RWPE1 (cell line): ENCODE measurements around the gene SPEF2.
A peak's percentile ranks its signal among the peaks of the same experiment; 100 is the strongest.

Experiments
- CTCF ChIA-PET: fragments of 350-600 bp; sonication (Branson Sonifier 250); formaldehyde crosslinking; extraction: SDS; loops from one replicate; lab custom pipeline; 2021; lab: Yijun Ruan, JAX
- POLR2A ChIA-PET: fragments of 400-600 bp; formaldehyde crosslinking; extraction: SDS; loops from one replicate; lab custom pipeline; 2020; ENCODE audit warnings: antibody characterized with exemption; ENCODE audit not compliant: low non-redundant PET; lab: Yijun Ruan, JAX
- DNase-seq: peaks from one replicate; pipeline ENCODE4 v3.0.0; 2012; ENCODE audit warnings: low spot score
- H3K27ac ChIP-seq: fragments of 450-650 bp; 2 replicates; pipeline ENCODE4 v1.5.1; 2017
- TF ChIP-seq, protein P1 (sequence below): fragments of 450-650 bp; conservative IDR thresholded peaks from 2 replicates; pipeline ENCODE4 v1.5.1; 2017; ENCODE audit warnings: low read depth, mild to moderate bottlenecking

SPEF2 gene

DNA sequence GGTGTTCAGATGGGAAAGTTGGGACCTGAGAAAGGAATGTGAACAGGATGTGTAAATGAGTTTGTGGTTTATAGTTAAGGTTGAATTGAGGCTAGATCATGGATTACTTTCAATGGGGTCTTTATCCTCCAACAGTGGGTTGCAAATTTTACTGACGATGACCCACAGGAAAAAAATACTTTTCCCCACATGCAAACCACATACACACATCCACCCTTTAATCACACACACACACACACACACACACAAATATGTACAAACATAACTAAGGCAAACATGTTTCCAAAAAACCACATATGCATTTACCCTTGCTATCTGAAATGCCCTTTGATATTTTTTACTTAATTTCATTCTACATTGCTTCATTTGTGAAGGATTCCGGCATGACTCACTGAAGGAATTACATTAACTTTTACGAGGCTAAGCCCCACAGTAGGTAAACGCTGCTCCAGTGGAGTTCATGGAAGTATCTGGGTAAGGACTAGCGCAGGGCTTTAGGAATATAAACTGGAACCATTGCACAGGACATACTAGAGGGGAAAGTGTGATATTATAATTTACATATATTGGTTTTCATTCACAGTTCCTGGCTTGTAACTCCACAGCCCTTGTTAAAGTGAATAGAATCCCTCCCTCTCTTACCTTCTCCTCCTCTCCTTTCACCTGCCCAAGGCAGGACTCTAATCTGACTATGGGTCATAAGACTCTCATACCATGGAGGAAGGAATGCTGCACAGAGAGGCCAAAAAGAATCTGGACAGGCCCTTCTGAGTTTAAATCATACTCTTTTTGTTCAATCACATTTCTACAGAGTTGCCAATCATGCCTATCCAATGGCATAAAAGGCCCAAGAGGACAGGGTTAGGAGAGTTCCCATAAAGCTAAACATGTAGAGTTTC, 8.5 kb upstream of the SPEF2 start:
- TF ChIP-seq, protein P1, sequence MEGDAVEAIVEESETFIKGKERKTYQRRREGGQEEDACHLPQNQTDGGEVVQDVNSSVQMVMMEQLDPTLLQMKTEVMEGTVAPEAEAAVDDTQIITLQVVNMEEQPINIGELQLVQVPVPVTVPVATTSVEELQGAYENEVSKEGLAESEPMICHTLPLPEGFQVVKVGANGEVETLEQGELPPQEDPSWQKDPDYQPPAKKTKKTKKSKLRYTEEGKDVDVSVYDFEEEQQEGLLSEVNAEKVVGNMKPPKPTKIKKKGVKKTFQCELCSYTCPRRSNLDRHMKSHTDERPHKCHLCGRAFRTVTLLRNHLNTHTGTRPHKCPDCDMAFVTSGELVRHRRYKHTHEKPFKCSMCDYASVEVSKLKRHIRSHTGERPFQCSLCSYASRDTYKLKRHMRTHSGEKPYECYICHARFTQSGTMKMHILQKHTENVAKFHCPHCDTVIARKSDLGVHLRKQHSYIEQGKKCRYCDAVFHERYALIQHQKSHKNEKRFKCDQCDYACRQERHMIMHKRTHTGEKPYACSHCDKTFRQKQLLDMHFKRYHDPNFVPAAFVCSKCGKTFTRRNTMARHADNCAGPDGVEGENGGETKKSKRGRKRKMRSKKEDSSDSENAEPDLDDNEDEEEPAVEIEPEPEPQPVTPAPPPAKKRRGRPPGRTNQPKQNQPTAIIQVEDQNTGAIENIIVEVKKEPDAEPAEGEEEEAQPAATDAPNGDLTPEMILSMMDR: no peak
- ChIA-PET CTCF (interaction anchor here (0.6 kb wide), 1 partner anchor 656 kb away, joined by 4 read pairs; no protein-coding TSS in a partner anchor), POLR2A (no interaction called here)
- no peak overlapping the region for H3K27ac ChIP-seq
- DNase-seq: peak; percentile 36

DNA sequence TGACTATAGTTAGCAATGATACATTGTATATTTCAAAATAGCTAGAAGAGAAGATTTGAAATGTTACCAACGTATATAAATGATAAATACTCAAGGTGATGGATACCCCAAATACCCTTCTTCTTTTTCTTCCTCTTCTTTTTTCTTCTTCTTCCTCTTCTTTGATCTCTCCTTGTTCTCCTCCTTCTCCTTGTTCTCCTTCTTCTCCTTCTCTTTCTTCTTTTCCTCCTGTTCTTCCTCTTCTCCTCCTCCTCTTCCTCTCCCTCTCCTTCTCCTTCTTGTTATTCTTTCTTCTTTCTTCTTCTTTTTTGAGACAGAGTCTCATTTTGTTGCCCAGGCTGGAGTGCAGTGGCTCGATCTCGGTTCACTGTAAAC, 616 bp upstream of the SPEF2 start:
- ChIA-PET CTCF (interaction anchor here (0.6 to 1.1 kb wide), 6 partner anchors 21 to 930 kb away, joined by 3 to 6 read pairs (median 3); no protein-coding TSS in a partner anchor), POLR2A (no interaction called here)
- DNase-seq: no peak
- H3K27ac ChIP-seq: peak overlapping the region; percentile 48
- TF ChIP-seq, protein P1: no peak

DNA sequence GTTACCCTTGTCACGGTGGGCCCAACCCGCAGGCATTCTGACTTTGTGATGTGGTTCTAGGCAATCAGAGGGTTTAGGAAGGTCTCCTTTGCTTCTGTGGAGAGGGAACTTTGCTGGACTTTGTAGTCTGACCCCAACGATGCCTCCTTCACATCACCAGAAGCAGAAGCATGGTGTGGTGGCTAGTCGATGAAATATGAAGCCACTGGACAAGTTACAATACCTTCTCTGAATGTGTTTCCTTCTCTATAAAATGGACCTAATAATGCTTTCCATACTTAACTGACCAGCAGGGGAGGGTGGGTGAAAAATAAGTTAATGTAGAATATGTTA, 607 bp downstream of the SPEF2 start:
- CTCF ChIA-PET: interaction anchor here (0.6 to 1.1 kb wide), 4 partner anchors 27 to 515 kb away, joined by 3 to 7 read pairs (median 3); no protein-coding TSS in a partner anchor
- TF ChIP-seq, protein P1: no peak
- POLR2A ChIA-PET: no interaction called here
- DNase-seq: no peak
- H3K27ac ChIP-seq: peak overlapping the region; percentile 48

DNA sequence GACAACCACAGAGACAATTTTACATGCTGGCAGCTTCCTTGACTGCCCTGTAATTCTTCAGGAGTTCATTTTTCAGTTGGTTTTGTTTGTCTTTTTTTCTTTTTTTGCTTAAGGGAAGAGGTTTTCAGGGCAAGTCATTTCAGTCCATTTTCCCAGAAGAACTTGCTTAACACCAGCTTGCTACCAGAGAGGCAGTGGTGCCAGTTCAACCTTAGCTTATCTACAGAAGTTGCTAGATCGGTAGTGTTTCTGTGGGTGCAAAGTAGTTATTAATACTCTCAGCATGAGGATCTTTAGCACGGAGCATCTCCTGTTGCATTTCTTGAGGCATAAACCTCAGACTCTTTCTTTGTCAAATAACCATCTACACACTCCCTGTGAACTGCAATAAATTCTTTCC, 1.1 kb downstream of the SPEF2 start:
- TF ChIP-seq, protein P1: no peak
- CTCF ChIA-PET: no interaction called here
- POLR2A ChIA-PET: no interaction called here
- DNase-seq: no peak
- no peak overlapping the region for H3K27ac ChIP-seq

DNA sequence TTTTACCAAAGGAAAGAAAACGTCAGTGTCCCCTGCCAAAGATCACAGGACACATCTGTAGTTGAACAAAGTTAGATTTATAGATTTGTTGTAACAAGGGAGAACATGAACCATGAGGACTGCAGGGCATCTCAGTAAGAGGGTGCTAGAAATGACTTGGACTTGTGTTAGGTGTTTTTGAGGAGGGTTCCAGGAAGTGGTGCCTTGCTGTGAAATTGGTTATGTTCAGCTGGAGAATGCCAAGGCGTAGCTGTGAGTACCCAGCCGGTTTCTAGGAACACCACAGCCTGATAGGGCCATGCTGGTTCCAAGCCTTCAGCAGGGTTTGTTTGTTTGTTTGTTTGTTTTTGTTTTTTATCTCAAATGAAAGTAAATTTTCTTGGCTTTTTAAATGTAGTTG, 5.3 kb downstream of the SPEF2 start:
- ChIA-PET POLR2A (no interaction called here), CTCF (no interaction called here)
- H3K27ac ChIP-seq: no peak overlapping the region
- no peak for DNase-seq
- TF ChIP-seq, protein P1: no peak

DNA sequence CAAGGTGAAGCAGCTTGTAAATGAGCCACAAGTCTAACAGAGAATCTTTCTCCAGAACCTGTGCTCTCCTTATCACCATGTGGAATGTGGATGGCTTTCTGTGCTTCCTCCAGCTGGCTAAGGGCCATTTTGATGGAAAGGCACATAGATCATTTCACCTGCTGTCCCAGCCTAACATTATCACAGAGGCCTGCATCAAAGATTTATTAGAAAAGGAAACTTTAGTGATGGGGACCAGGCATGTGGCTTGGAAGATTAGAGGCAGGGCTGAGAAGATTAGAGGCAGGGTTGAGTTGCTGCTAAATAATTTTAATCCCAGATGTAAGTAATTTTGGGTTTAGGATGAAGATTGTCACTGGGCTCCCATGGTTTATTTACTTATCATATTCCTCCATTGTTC, 6.3 kb downstream of the SPEF2 start:
- ChIA-PET POLR2A (no interaction called here), CTCF (interaction anchor here (0.6 kb wide), 1 partner anchor 303 kb away, joined by 3 read pairs; no protein-coding TSS in a partner anchor)
- no peak overlapping the region for H3K27ac ChIP-seq
- TF ChIP-seq, protein P1: no peak
- DNase-seq: no peak
